Loucy (cell line): ENCODE measurements around the gene TTLL5.

Experiments used
- H2AFZ ChIP-seq: fragments of 200-600 bp; sonication (generic); 2 replicates; pipeline ENCODE4 v1.6.0; 2016; ENCODE audit warnings: antibody characterized with exemption, mild to moderate bottlenecking, low read length, moderate library complexity
- H3F3A ChIP-seq: fragments of 200-600 bp; 2 replicates; pipeline ENCODE4 v1.6.0; 2016; ENCODE audit warnings: antibody characterized with exemption, low read depth, mild to moderate bottlenecking
- H3K27me3 ChIP-seq: fragments of 200-600 bp; sonication (generic); 2 replicates; pipeline ENCODE4 v1.6.1; 2014; ENCODE audit warnings: low read length, mild to moderate bottlenecking; ENCODE audit not compliant: insufficient read depth, poor library complexity, severe bottlenecking
- H3K36me3 ChIP-seq: fragments of 200-600 bp; sonication (generic); 2 replicates; pipeline ENCODE4 v1.6.1; 2016; ENCODE audit warnings: low read length; ENCODE audit not compliant: insufficient read depth
- H3K4me1 ChIP-seq: fragments of 200-600 bp; sonication (generic); 2 replicates; pipeline ENCODE4 v1.5.1; 2014; ENCODE audit warnings: low read length, mild to moderate bottlenecking; ENCODE audit not compliant: insufficient read depth, poor library complexity, severe bottlenecking
- H3K4me2 ChIP-seq: fragments of 200-600 bp; sonication (generic); 2 replicates; pipeline ENCODE4 v1.6.0; 2014; ENCODE audit warnings: antibody characterized with exemption, low read length, low read depth, mild to moderate bottlenecking; ENCODE audit not compliant: poor library complexity, severe bottlenecking
- H3K4me3 ChIP-seq: fragments of 200-600 bp; sonication (generic); 2 replicates; pipeline ENCODE4 v1.5.1; 2014; ENCODE audit warnings: low read length, mild to moderate bottlenecking, mixed read lengths; ENCODE audit not compliant: poor library complexity, severe bottlenecking
- H3K79me2 ChIP-seq: fragments of 200-600 bp; sonication (generic); 2 replicates; pipeline ENCODE4 v1.6.1; 2014; ENCODE audit warnings: low read length; ENCODE audit not compliant: insufficient read depth
- H3K9ac ChIP-seq: fragments of 200-600 bp; sonication (generic); 2 replicates; pipeline ENCODE4 v1.6.0; 2014; ENCODE audit warnings: mild to moderate bottlenecking, low read depth, low read length, moderate library complexity; ENCODE audit not compliant: poor library complexity, severe bottlenecking
- H3K9me2 ChIP-seq: fragments of 200-600 bp; sonication (generic); replicated peaks from 2 replicates; pipeline ENCODE4 v1.6.1; 2016; ENCODE audit warnings: low read depth, low read length, mixed read lengths
- H3K9me3 ChIP-seq: fragments of 200-600 bp; sonication (generic); 2 replicates; pipeline ENCODE4 v1.6.1; 2014; ENCODE audit warnings: mild to moderate bottlenecking, antibody characterized with exemption, low read length, low read depth; ENCODE audit not compliant: insufficient read depth
- H4K20me1 ChIP-seq: fragments of 200-600 bp; sonication (generic); 2 replicates; pipeline ENCODE4 v1.6.0; 2014; ENCODE audit warnings: antibody characterized with exemption, low read length, mild to moderate bottlenecking; ENCODE audit not compliant: insufficient read depth, poor library complexity, severe bottlenecking
- EZH2phosphoT487 ChIP-seq: fragments of 200-600 bp; IDR thresholded peaks from 2 replicates; pipeline ENCODE4 v1.6.1; 2018; ENCODE audit warnings: antibody characterized with exemption, mild to moderate bottlenecking, moderate library complexity, borderline replicate concordance
- TF ChIP-seq, protein P1 (sequence below): fragments of 200-600 bp; sonication (generic); conservative IDR thresholded peaks from 2 replicates; pipeline ENCODE4 v1.5.1; 2014; ENCODE audit warnings: mild to moderate bottlenecking, antibody characterized with exemption, low read length

TTLL5 gene

DNA sequence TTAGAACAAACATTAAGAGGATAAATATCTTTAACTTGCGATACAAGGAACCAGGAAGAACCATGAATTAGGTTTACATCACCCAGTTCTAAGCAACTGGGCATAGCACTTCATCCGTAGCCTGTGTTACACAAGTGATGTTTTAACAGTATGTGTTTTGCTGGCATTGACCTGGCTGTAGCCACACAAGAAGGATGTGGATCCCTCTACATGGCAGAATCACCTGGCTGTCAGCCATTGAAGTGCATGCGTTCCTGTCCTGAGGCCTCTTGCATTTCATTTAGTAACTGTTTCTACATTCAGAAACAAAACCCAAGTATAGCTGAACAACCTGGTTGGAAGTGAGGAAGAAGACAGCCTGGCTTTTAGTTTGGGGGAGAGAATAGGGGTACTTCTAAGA lies 248.6 kb downstream of the TTLL5 start:
- Histone ChIP-seq H3F3A (no peaks in the 10 kb centered on the region), H4K20me1 (no peaks in the 10 kb centered on the region), H2AFZ (no peak overlapping the region), H3K36me3 (peaks cover 6% of the 10 kb centered on the region; the same call in 1 of the 2 replicates), H3K9ac (no peak overlapping the region), H3K9me3 (no peaks in the 10 kb centered on the region), H3K4me3 (no peak overlapping the region), H3K4me2 (no peak overlapping the region), H3K27me3 (no peaks in the 10 kb centered on the region), H3K4me1 (peaks cover 8% of the 10 kb centered on the region), H3K79me2 (no peaks in the 10 kb centered on the region), H3K9me2 (no peaks in the 10 kb centered on the region)
- TF ChIP-seq, protein P1, sequence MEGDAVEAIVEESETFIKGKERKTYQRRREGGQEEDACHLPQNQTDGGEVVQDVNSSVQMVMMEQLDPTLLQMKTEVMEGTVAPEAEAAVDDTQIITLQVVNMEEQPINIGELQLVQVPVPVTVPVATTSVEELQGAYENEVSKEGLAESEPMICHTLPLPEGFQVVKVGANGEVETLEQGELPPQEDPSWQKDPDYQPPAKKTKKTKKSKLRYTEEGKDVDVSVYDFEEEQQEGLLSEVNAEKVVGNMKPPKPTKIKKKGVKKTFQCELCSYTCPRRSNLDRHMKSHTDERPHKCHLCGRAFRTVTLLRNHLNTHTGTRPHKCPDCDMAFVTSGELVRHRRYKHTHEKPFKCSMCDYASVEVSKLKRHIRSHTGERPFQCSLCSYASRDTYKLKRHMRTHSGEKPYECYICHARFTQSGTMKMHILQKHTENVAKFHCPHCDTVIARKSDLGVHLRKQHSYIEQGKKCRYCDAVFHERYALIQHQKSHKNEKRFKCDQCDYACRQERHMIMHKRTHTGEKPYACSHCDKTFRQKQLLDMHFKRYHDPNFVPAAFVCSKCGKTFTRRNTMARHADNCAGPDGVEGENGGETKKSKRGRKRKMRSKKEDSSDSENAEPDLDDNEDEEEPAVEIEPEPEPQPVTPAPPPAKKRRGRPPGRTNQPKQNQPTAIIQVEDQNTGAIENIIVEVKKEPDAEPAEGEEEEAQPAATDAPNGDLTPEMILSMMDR, result no peak
- no peak for TF ChIP-seq EZH2phosphoT487

DNA sequence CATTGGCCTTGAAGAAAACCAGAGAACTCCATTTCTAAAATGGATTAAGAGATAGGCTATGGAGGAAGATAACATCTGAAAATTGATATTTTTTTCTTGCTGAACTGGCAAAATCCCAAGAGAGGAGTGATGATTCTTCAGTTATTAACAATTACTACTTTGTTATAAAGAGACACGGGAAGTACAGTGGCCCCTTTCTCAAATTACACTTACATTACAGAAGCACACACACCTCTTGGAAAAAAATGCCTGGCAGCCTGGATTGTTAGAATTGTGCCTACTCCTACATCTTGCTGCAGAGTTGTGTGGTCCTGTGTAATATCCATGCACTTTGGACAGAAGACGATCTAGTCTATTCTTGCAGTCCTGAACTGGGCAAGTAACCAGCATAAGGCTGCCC lies 249.0 kb downstream of the TTLL5 start:
- no peak overlapping the region for H2AFZ ChIP-seq
- no peaks in the 10 kb centered on the region for H3F3A ChIP-seq
- TF ChIP-seq, protein P1, result no peak
- no peak for TF ChIP-seq EZH2phosphoT487
- H3K79me2 ChIP-seq, result no peaks in the 10 kb centered on the region
- H4K20me1 ChIP-seq, result no peaks in the 10 kb centered on the region
- no peaks in the 10 kb centered on the region for H3K9me2 ChIP-seq
- H3K9me3 ChIP-seq, result no peaks in the 10 kb centered on the region
- H3K27me3 ChIP-seq, result no peaks in the 10 kb centered on the region
- H3K4me1 ChIP-seq, result peaks cover 8% of the 10 kb centered on the region
- no peak overlapping the region for H3K9ac ChIP-seq
- no peak overlapping the region for H3K4me2 ChIP-seq
- peaks cover 6% of the 10 kb centered on the region; the same call in 1 of the 2 replicates for H3K36me3 ChIP-seq
- H3K4me3 ChIP-seq, result no peak overlapping the region

DNA sequence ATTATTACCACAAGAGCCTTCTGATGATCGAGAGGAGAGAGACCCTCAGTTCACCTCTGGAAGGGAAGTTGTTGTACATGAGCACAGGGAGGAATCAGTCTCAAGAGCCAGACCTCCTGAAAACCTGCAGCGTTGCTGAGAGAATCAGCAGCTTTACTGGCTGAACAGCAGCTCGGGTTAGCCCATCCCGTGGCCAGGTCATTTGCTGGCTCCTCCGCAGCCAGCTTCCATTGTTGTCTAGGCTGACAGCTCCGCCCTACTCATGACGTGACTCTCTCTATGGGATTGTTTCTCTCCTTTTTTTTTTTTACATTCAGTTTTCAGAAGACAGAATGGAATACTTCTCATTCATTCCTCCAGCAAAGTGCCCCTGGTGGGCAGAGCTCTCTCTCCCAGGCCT lies 250.8 kb downstream of the TTLL5 start:
- Histone ChIP-seq H3K79me2 (no peaks in the 10 kb centered on the region), H3K9ac (no peak overlapping the region), H2AFZ (no peak overlapping the region), H3K9me3 (no peaks in the 10 kb centered on the region), H3K4me2 (no peak overlapping the region), H3K9me2 (no peaks in the 10 kb centered on the region), H4K20me1 (no peaks in the 10 kb centered on the region), H3K4me3 (no peak overlapping the region), H3K27me3 (no peaks in the 10 kb centered on the region), H3K4me1 (no peaks in the 10 kb centered on the region), H3F3A (no peaks in the 10 kb centered on the region), H3K36me3 (peaks cover 6% of the 10 kb centered on the region; the same call in 1 of the 2 replicates)
- TF ChIP-seq EZH2phosphoT487, result no peak
- TF ChIP-seq, protein P1, result no peak
